BJ (cell line): Measurements from ENCODE around the gene PTBP3. TPM values are rescaled to one million over a fixed set of nuclear protein-coding genes. Genes with fewer than 3 reads are reported as not detected.

Source experiments
- CTCF ChIA-PET: fragments of 350-600 bp; formaldehyde crosslinking; extraction: SDS; loops from one replicate; lab custom pipeline; 2021; ENCODE audit warnings: antibody characterized with exemption, inconsistent platforms; lab: Yijun Ruan, JAX
- POLR2A ChIA-PET: fragments of 300-600 bp; sonication (Branson Sonifier 250); formaldehyde crosslinking; extraction: SDS; loops from one replicate; lab custom pipeline; 2021; ENCODE audit warnings: antibody characterized with exemption; lab: Charles Lee
- DNase-seq: peaks from one replicate; pipeline ENCODE4 v3.0.0-alpha.2; 2011; ENCODE audit warnings: low read depth
- H3K27me3 ChIP-seq: 2 replicates; pipeline ENCODE4 v1.6.0; 2011; ENCODE audit warnings: low read length; ENCODE audit not compliant: control insufficient read depth, insufficient read depth
- H3K36me3 ChIP-seq: 2 replicates; pipeline ENCODE4 v1.5.1; 2011; ENCODE audit warnings: low read length; ENCODE audit not compliant: control insufficient read depth, insufficient read depth
- H3K4me3 ChIP-seq: 2 replicates; pipeline ENCODE4 v1.5.1; 2011; ENCODE audit warnings: low read depth, mild to moderate bottlenecking, control low read depth, low read length
- CTCF ChIP-seq: IDR thresholded peaks from 2 replicates; pipeline ENCODE4 v1.5.1; 2011; ENCODE audit warnings: low read depth, mild to moderate bottlenecking, control low read depth, inconsistent platforms, low read length, moderate library complexity; ENCODE audit not compliant: insufficient read depth
- polyA plus RNA-seq: library from polyadenylated mRNA; depleted of rRNA; stranded (reverse); fragments of >200 nt; gene quantifications from 2 replicates; pipeline ENCODE4 v1.2.3, GENCODE V29; 2011

PTBP3 gene
- polyA plus RNA-seq, 1 experiment: 44.4 TPM

DNA sequence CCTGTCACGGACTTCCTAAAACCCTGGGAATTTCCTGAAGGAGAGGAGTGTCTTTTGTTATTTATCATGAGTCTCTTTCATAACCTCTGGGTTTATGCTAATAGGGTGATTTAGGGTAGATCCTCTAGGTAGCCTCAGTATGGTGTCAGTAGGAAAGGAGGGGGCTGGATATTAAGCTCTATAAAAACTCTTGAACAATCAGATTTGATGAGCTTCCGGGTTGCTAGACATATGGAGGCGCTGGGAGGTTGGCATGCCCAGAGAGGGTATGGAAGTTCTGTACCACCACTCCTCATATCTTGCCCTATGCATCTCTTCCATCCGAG is 15.6 kb upstream of the PTBP3 start:
- no peak overlapping the region for H3K4me3 ChIP-seq
- no peaks in the 10 kb centered on the region for H3K36me3 ChIP-seq
- CTCF ChIA-PET: interaction anchor here (1.1 to 2.4 kb wide), 3 partner anchors 10 to 251 kb away, joined by 4 to 9 read pairs (median 4); no protein-coding TSS in a partner anchor
- H3K27me3 ChIP-seq: no peaks in the 10 kb centered on the region
- POLR2A ChIA-PET: no interaction called here
- no peak for DNase-seq
- no peak for TF ChIP-seq CTCF

DNA sequence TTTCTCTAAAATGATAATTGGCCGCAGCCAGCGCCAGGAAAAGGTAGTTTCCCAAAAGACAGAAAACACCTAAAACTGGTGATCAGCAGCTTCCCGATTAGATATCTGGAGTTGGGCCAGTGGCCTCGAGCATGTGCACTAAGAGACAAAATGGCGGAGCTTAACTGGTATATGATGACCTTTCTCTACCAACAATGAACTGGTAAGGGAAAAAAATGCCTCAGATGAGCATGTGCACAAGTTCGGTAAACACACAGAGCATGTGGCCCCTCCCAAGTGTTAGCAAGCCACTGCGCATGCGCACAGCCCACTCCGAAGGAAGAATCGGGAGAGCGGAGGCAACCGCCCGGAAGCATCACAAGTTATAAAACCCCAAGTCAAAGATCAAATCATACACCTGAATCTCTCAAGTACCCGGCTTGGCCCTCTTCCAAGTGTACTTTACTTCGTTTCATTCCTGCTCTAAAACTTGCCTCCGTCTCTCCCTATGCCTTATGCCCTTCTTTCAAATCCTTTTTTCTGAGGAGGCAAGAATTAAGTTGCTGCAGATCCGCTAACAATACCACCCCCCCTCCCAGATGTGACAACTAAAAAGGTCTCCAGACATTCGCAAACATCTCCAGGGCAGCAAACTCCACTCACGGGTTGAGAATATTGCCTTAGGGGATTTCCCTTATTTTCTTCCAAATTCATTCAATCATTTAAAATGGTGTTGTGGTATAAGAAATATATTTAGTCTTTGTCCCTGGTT is 15.0 kb upstream of the PTBP3 start:
- POLR2A ChIA-PET: no interaction called here

DNA sequence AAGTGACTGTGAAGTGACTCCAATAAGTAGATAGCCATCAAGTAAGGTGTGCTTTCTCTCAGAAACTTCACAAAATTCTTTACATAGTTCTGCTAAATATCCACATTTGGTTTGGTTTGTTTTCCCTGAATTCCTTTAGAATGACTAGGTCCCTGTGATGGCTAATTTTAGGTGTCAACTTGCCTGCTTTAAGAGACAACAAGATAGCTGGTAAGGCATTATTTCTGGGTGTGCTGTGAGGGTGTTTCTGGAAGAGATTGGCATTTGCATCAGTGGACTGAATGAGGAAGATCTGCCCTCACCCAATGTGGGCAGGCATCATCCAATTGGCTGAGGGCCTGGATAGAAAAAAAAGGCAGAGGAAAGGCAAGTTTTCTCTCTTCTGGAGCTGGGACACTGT is 8.3 kb upstream of the PTBP3 start:
- TF ChIP-seq CTCF: no peak
- no peak for DNase-seq
- ChIA-PET CTCF (interaction anchor here (0.7 kb wide), 1 partner anchor 9 kb away, joined by 3 read pairs; the partner anchor contains the start of gene PTBP3), POLR2A (interaction anchor here (0.5 to 0.6 kb wide), 2 partner anchors 12 to 46 kb away, joined by 9 to 13 read pairs; no protein-coding TSS in a partner anchor)
- Histone ChIP-seq H3K4me3 (no peak overlapping the region), H3K36me3 (no peaks in the 10 kb centered on the region), H3K27me3 (no peaks in the 10 kb centered on the region)

More for the DNA sequence above, 15.0 kb upstream of the PTBP3 start:
- Histone ChIP-seq H3K36me3 (no peaks in the 10 kb centered on the region), H3K4me3 (peak overlapping the region; percentile 43), H3K27me3 (no peaks in the 10 kb centered on the region)
- CTCF ChIA-PET: interaction anchor here (1.0 to 1.8 kb wide), 2 partner anchors 13 to 250 kb away, joined by 3 to 4 read pairs; no protein-coding TSS in a partner anchor
- no peak for TF ChIP-seq CTCF
- DNase-seq: no peak

DNA sequence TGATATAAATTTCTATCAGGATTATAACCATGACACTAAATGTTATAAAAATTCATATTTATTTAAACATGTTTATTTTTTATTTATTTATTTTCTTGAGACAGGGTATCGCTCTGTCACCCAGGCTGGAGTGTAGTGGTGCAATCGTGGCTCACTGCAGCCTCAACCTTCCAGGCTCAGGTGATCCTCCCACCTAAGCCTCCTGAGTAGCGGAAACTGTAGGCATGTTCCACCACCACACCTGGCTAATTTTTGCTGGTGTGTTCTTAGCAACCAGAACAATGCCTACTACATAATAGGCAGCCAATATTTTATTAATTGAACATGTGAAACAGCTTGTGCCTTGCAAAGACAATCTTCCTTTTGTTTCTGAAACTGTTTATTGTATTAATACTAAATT is 6.5 kb upstream of the PTBP3 start:
- no peak for TF ChIP-seq CTCF
- H3K36me3 ChIP-seq: no peaks in the 10 kb centered on the region
- no peaks in the 10 kb centered on the region for H3K27me3 ChIP-seq
- no peak overlapping the region for H3K4me3 ChIP-seq
- DNase-seq: no peak
- POLR2A ChIA-PET: no interaction called here
- CTCF ChIA-PET: no interaction called here

- Histone ChIP-seq H3K36me3 (no peaks in the 10 kb centered on the region), H3K4me3 (no peak overlapping the region), H3K27me3 (no peaks in the 10 kb centered on the region)
- TF ChIP-seq CTCF: no peak
- ChIA-PET CTCF (interaction anchor here (1.4 kb wide), 1 partner anchor 367 kb away, joined by 3 read pairs; no protein-coding TSS in a partner anchor), POLR2A (no interaction called here)
- DNase-seq: no peak
These were observed 5.1 kb upstream of the PTBP3 start for GRCh38 chr9:112338561-112338960.
